ENCODE results near the gene IRX6.

IRX6 gene

DNA sequence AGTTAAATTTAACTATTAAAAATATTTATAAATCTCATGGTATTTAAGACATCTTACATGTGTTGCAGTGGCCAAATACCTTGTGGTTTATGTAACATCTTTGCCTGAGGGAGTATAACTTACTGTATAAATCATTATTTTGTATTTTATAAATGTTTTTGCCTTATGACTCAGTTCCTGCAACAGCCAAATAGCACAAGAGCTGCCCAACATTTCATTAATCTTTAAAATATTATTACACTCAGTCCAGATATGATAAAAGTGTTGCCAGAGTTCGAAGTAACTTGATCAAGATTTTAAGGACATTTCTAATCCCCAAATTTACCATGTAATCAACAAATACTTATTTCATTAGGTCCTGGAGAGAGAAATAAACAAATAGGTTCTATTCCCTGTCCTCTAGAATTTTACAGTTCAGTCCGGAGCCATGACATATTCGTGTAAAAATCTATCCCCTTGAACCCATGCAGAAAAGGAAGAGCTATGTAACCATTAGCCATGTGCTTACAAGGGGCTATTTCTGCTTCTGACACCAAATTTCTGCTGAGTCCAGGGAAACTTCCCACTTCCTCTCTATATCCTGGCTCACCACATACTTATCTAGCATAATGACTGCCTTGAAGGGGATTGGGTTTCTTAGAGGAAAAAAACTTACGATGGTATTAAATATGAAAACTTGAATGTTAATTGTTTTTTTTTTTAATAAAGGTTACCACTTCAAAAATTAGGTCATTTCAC lies 44.0 kb downstream of the IRX6 start:
- DNase-seq, result no peak

DNA sequence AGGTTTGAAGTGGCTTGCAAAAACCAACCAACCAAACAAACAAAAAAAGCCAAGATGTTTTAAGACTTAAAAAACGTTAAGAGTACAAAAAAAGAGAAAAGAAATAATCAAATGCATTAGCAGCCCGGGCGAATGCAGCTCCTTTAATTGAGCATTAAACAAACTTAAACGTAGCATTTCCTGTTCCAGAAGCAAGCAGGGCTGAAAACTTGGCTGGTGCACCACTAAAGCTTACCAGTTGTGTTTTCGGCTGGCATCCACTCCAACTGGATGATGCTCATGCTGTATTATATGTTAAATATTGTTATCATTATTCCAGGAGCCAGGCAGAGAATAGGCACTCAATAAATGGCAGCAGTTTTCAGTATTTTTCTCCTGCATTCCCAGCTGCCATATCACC lies 45.1 kb downstream of the IRX6 start:
- no peak for DNase-seq

DNA sequence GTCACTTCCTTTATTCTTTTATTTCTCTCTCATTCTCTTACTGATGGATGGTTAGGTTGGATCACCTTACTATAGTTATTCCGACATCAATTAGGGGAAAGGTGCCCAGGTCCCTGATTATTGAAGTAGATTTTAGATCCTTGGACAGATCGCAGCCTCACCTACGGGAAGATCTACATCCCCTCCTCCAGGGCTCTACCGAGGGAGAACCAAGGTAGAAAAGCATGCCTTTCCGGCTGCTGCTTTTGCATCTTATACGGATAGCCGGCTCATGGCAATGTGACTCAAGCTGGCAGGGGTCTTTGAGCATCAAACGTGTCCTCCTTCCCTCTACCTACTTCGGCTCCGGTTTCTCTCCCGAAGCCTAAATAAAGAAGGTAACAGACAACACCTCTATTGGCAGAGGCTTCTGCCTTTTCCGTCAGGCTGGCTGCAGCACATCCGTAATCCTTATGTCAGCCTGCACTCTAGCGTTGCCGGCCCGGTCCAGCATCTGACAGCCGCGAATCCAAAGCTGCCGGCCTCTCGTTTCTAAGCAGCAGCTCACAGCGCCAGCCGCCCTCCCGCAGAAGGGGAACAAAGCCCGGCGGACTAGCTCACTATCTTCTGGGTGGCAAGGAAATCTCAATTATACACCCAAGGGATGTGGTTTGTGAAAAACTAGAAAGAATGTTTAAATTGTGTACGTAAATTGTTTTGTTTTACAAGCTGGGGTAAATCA lies 46.9 kb downstream of the IRX6 start:
- no peak for DNase-seq

- no peak for DNase-seq
These were observed 48.9 kb downstream of the IRX6 start for GRCh38 chr16:55372792-55373488.

- DNase-seq, result no peak
These were observed 49.5 kb downstream of the IRX6 start for GRCh38 chr16:55373489-55373832.

- DNase-seq, result no peak
These were observed 52.0 kb downstream of the IRX6 start for GRCh38 chr16:55376045-55376444.

GRCh38 chr16:55376567-55377167 lies 52.7 kb downstream of the IRX6 start:
- DNase-seq, result no peak

- no peak for DNase-seq
These were observed 53.8 kb downstream of the IRX6 start for GRCh38 chr16:55377840-55378239.

GRCh38 chr16:55378616-55379015 lies 54.6 kb downstream of the IRX6 start:
- no peak for DNase-seq

- no peak for DNase-seq
These were observed 55.4 kb downstream of the IRX6 start for GRCh38 chr16:55379371-55379770.

DNA sequence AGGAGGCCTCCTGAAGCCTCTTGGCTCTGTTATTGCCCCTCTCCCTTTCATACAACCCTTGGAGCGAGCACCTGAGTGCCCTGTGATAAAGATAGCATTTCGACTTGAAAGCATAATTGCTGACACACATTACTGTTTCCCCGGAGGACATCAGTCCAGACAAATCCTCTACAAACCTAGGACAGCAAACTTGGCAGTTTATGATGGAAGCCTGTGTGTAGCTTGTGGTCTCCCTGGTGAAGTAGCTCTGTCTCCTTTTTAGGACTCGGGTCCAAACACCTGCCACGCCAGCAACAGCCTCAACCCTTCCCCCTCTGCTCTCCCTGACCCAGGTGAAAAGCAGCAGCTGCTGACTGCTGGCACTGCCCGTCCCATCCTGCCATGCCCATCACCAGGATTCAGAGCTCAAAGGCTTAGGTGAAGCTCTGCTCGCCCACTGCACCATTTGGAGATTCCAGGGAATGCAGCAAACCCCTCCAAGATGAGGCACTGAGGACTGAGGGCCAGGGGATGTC lies 55.9 kb downstream of the IRX6 start:
- DNase-seq, result no peak

All from CD4-positive, alpha-beta T cell treated with Interferon alpha-2 for 1 hour (primary cell).